H1 (cell line): ENCODE results near the gene NFKBIZ. TPM values are rescaled to one million over a fixed set of nuclear protein-coding genes. Genes with fewer than 3 reads are reported as not detected.

Experiments
- CTCF ChIA-PET: fragments of 300-600 bp; sonication (Branson Sonifier 250); formaldehyde crosslinking; loops from one replicate; lab custom pipeline; 2021; ENCODE audit not compliant: partially characterized antibody; lab: Charles Lee
- POLR2A ChIA-PET: fragments of 300-600 bp; sonication (Branson Sonifier 250); formaldehyde crosslinking; loops from one replicate; lab custom pipeline; 2021; ENCODE audit warnings: inconsistent platforms; ENCODE audit not compliant: partially characterized antibody; lab: Charles Lee
- DNase-seq, 2 experiments: peaks; one replicate each; pipeline versions ENCODE4 v3.0.0 to v3.0.0-alpha.2; 2010 to 2022; ENCODE audit warnings: low spot score in 2 of 2, low read depth in 1 of 2, mixed read lengths in 1 of 2
- FAIRE-seq: peaks from 2 replicates; lab custom pipeline; 2011; peaks lifted over from hg19 to GRCh38; lab: Jason Lieb, UNC
- H2AFZ ChIP-seq: 2 replicates; pipeline ENCODE4 v1.8.1; 2012; ENCODE audit warnings: low read length, inconsistent platforms
- H2AK5ac ChIP-seq: 2 replicates; pipeline ENCODE4 v1.6.1; 2013; ENCODE audit warnings: low read depth, low read length
- H2BK120ac ChIP-seq: replicated peaks from 2 replicates; pipeline ENCODE3; 2013; ENCODE audit warnings: low read depth, low read length, inconsistent platforms
- H2BK12ac ChIP-seq: 2 replicates; pipeline ENCODE4 v1.6.1; 2013; ENCODE audit warnings: low read depth, low read length
- H2BK15ac ChIP-seq: 2 replicates; pipeline ENCODE4 v1.6.1; 2013; ENCODE audit warnings: low read length
- H2BK20ac ChIP-seq: 2 replicates; pipeline ENCODE4 v1.6.1; 2013; ENCODE audit warnings: low read length
- H2BK5ac ChIP-seq: 2 replicates; pipeline ENCODE4 v1.6.1; 2013; ENCODE audit warnings: low read depth, low read length
- H3K14ac ChIP-seq: 2 replicates; pipeline ENCODE4 v1.6.1; 2013; ENCODE audit warnings: inconsistent platforms; ENCODE audit not compliant: insufficient read length
- H3K18ac ChIP-seq: 2 replicates; pipeline ENCODE4 v1.6.1; 2013; ENCODE audit warnings: low read length; ENCODE audit errors: extremely low read depth
- H3K23ac ChIP-seq: 2 replicates; pipeline ENCODE4 v1.6.1; 2013; ENCODE audit warnings: inconsistent platforms; ENCODE audit not compliant: insufficient read length
- H3K23me2 ChIP-seq: 2 replicates; pipeline ENCODE4 v1.6.1; 2013; ENCODE audit warnings: low read depth, low read length
- H3K27ac ChIP-seq: 2 replicates; pipeline ENCODE4 v1.6.1; 2011; ENCODE audit warnings: low read depth, low read length, inconsistent platforms
- H3K27me3 ChIP-seq, 4 experiments: replicated peaks in 1 of 4; 1 replicate in 1 of 4; 2 replicates in 3 of 4; pipeline versions ENCODE4 v1.6.1 to v1.8.1; 2011 to 2013; ENCODE audit warnings: low read length in 3 of 4, mild to moderate bottlenecking in 3 of 4, inconsistent platforms in 2 of 4, mixed read lengths in 2 of 4, moderate library complexity in 1 of 4; ENCODE audit not compliant: control insufficient read depth in 3 of 4, insufficient read depth in 3 of 4; ENCODE audit errors: extremely low read depth in 1 of 4
- H3K36me3 ChIP-seq, 4 experiments: 2 replicates each; pipeline versions ENCODE4 v1.6.1 to v1.8.1; 2011 to 2013; ENCODE audit warnings: mild to moderate bottlenecking in 4 of 4, low read length in 3 of 4, moderate library complexity in 2 of 4, control low read depth in 1 of 4, inconsistent platforms in 1 of 4; ENCODE audit not compliant: insufficient read depth in 4 of 4, control insufficient read depth in 2 of 4
- H3K4ac ChIP-seq: replicated peaks from 2 replicates; pipeline ENCODE3; 2013; ENCODE audit warnings: low read length, low read depth, mixed read lengths, inconsistent platforms; ENCODE audit not compliant: insufficient read length
- H3K4me1 ChIP-seq, 4 experiments: replicated peaks in 1 of 4; 1 replicate in 1 of 4; 2 replicates in 3 of 4; pipeline versions ENCODE4 v1.6.1 to v1.8.1; 2011 to 2013; ENCODE audit warnings: low read length in 3 of 4, inconsistent platforms in 2 of 4, mixed read lengths in 1 of 4; ENCODE audit not compliant: insufficient read depth in 4 of 4, control insufficient read depth in 3 of 4
- H3K4me2 ChIP-seq, 2 experiments: 2 replicates each; pipeline versions ENCODE4 v1.6.1 to v1.8.1; 2011 to 2013; ENCODE audit warnings: low read depth in 2 of 2, low read length in 2 of 2, control low read depth in 1 of 2, inconsistent platforms in 1 of 2, mild to moderate bottlenecking in 1 of 2; ENCODE audit not compliant: insufficient read depth in 1 of 2
- H3K4me3 ChIP-seq, 4 experiments: fragments of 200-600, 300-600 bp in 1 of 4; sonication (generic), shearing (Covaris generic), sonication (Bioruptor Twin) in 1 of 4; 2 replicates each; pipeline versions ENCODE4 v1.5.1 to v1.8.1; 2011 to 2016; ENCODE audit warnings: low read length in 4 of 4, low read depth in 3 of 4, control low read depth in 2 of 4, inconsistent platforms in 2 of 4, mild to moderate bottlenecking in 2 of 4, mixed read lengths in 1 of 4, moderate library complexity in 1 of 4; ENCODE audit not compliant: insufficient read depth in 2 of 4; ENCODE audit errors: extremely low read depth in 1 of 4
- H3K56ac ChIP-seq: replicated peaks from 2 replicates; pipeline ENCODE3; 2013; ENCODE audit warnings: low read depth, mild to moderate bottlenecking, mixed read lengths, low read length, inconsistent platforms; ENCODE audit not compliant: insufficient read length
- H3K79me1 ChIP-seq: 2 replicates; pipeline ENCODE4 v1.6.1; 2013; ENCODE audit warnings: low read depth, low read length, control low read depth
- H3K79me2 ChIP-seq, 2 experiments: 2 replicates each; pipeline versions ENCODE4 v1.6.1 to v1.8.1; 2012 to 2013; ENCODE audit warnings: low read length in 2 of 2, mild to moderate bottlenecking in 2 of 2, inconsistent platforms in 1 of 2; ENCODE audit not compliant: insufficient read depth in 2 of 2, control insufficient read depth in 1 of 2
- H3K9ac ChIP-seq, 4 experiments: replicated peaks in 1 of 4; 1 replicate in 1 of 4; 2 replicates in 3 of 4; pipeline versions ENCODE4 v1.6.1 to v1.8.1; 2011 to 2013; ENCODE audit warnings: low read depth in 3 of 4, low read length in 3 of 4, control low read depth in 2 of 4, mild to moderate bottlenecking in 2 of 4, moderate library complexity in 2 of 4, inconsistent platforms in 1 of 4; ENCODE audit errors: extremely low read depth in 1 of 4
- H3K9me3 ChIP-seq, 2 experiments: 2 replicates each; pipeline versions ENCODE4 v1.6.1 to v1.8.1; 2012 to 2013; ENCODE audit warnings: mild to moderate bottlenecking in 2 of 2, moderate library complexity in 2 of 2, control low read depth in 1 of 2, inconsistent platforms in 1 of 2, low read depth in 1 of 2, low read length in 1 of 2, mixed read lengths in 1 of 2; ENCODE audit not compliant: insufficient read depth in 2 of 2
- H4K20me1 ChIP-seq, 2 experiments: replicated peaks in 1 of 2; 2 replicates each; pipeline versions ENCODE3 to v1.8.1; 2011 to 2013; ENCODE audit warnings: inconsistent platforms in 2 of 2, low read length in 2 of 2, mild to moderate bottlenecking in 1 of 2; ENCODE audit not compliant: insufficient read depth in 2 of 2, control insufficient read depth in 1 of 2
- H4K5ac ChIP-seq: 2 replicates; pipeline ENCODE4 v1.6.1; 2013; ENCODE audit warnings: low read length, low read depth, mixed read lengths, inconsistent platforms; ENCODE audit not compliant: insufficient read length
- H4K8ac ChIP-seq: 2 replicates; pipeline ENCODE4 v1.8.0; 2013; ENCODE audit warnings: mild to moderate bottlenecking, moderate library complexity, low read length, inconsistent platforms; ENCODE audit not compliant: insufficient read depth; ENCODE audit errors: extremely low read depth
- H4K91ac ChIP-seq: replicated peaks from 2 replicates; pipeline ENCODE3; 2013; ENCODE audit warnings: low read length, mixed read lengths, inconsistent platforms; ENCODE audit not compliant: insufficient read length
- ASH2L ChIP-seq: fragments of 200-600, 300-600 bp; sonication (generic); IDR thresholded peaks from one replicate; pipeline ENCODE4 v1.7.1; 2017; ENCODE audit warnings: low read length
- ATF2 ChIP-seq: IDR thresholded peaks from 2 replicates; pipeline ENCODE4 v1.6.1; 2012; ENCODE audit warnings: low read length, inconsistent platforms
- CBX5 ChIP-seq: fragments of 300-800, 300-1000 bp; sonication (generic); IDR thresholded peaks from 2 replicates; pipeline ENCODE4 v1.7.1; 2016; ENCODE audit warnings: antibody characterized with exemption, low read length, low read depth
- CHD1 ChIP-seq: IDR thresholded peaks from 2 replicates; pipeline ENCODE4 v1.6.1; 2012; ENCODE audit warnings: low read depth, low read length, improper control_type of control experiment
- CHD2 ChIP-seq: IDR thresholded peaks from 2 replicates; pipeline ENCODE4 v1.6.1; 2012; ENCODE audit warnings: low read length, improper control_type of control experiment
- EP300 ChIP-seq, 2 experiments: IDR thresholded peaks; 1 replicate in 1 of 2; 2 replicates in 1 of 2; pipeline ENCODE4 v1.6.1; 2011 to 2012; ENCODE audit warnings: low read depth in 2 of 2, low read length in 2 of 2, mild to moderate bottlenecking in 2 of 2, borderline replicate concordance in 1 of 2, inconsistent platforms in 1 of 2, moderate library complexity in 1 of 2
- KDM4A ChIP-seq: IDR thresholded peaks from one replicate; pipeline ENCODE4 v1.7.1; 2012; ENCODE audit warnings: low read depth, mild to moderate bottlenecking, moderate library complexity, low read length, inconsistent platforms; ENCODE audit not compliant: severe bottlenecking
- KDM5A ChIP-seq: fragments of 200-600 bp; IDR thresholded peaks from 2 replicates; pipeline ENCODE4 v1.7.1; 2012; ENCODE audit warnings: mild to moderate bottlenecking, low read length, inconsistent platforms, mixed read lengths
- NANOG ChIP-seq: IDR thresholded peaks from 2 replicates; pipeline ENCODE4 v1.6.1; 2011; ENCODE audit warnings: low read length, low read depth, mild to moderate bottlenecking, inconsistent platforms; ENCODE audit not compliant: insufficient read depth, poor library complexity, severe bottlenecking
- RAD21 ChIP-seq, 2 experiments: IDR thresholded peaks in 1 of 2; conservative IDR thresholded peaks in 1 of 2; 2 replicates each; pipeline ENCODE4 v1.6.1; 2011; ENCODE audit warnings: low read depth in 2 of 2, low read length in 2 of 2, improper control_type of control experiment in 1 of 2, inconsistent platforms in 1 of 2, mild to moderate bottlenecking in 1 of 2, moderate library complexity in 1 of 2
- SP2 ChIP-seq: IDR thresholded peaks from 2 replicates; pipeline ENCODE4 v1.6.1; 2012; ENCODE audit warnings: mild to moderate bottlenecking, low read length, inconsistent platforms
- WGBS, 2 experiments: shearing (Covaris generic) in 1 of 2; methylation state at CpG; one replicate each; pipeline versions ENCODE4 v1.1.6 to v1.1.7; 2013 to 2015; ENCODE audit warnings: low lambda C conversion rate in 2 of 2, mixed read lengths in 2 of 2, inconsistent platforms in 1 of 2, low coverage in 1 of 2, missing lambda C conversion rate in 1 of 2; ENCODE audit not compliant: insufficient replicate concordance in 2 of 2, insufficient coverage in 1 of 2, insufficient read length in 1 of 2; ENCODE audit errors: extremely low coverage in 1 of 2, missing lambda C conversion rate in 1 of 2; 5-methylcytosine and 5-hydroxymethylcytosine counted together
- polyA plus RNA-seq, 7 experiments: library from polyadenylated mRNA; depleted of rRNA in 3 of 7; stranded (reverse) in 5 of 7; unstranded in 2 of 7; fragments of >200 nt in 5 of 7; fragments of 200-250 nt in 2 of 7; gene quantifications; 1 replicate in 5 of 7; 2 replicates in 1 of 7; 4 replicates in 1 of 7; pipeline versions ENCODE4 v1.2.1 to v1.2.3, GENCODE V29; 2011 to 2013; ENCODE audit warnings: missing spikeins in 2 of 7, mixed read lengths in 2 of 7
- total RNA-seq: library from RNA; stranded (reverse); fragmentation: NEBNext Ultra II Directional; extraction: Animal tissue kit (Norgen Biotek cat#: 25700); gene quantifications from 2 replicates; pipeline ENCODE4 v1.2.1, GENCODE V29; 2021

Gene NFKBIZ
- total and polyA plus RNA-seq, 2 of the 8 experiments (the other 6 are each of a cell fraction or from before 2014, with no cell fraction given): 7.2 to 24.5 TPM

DNA sequence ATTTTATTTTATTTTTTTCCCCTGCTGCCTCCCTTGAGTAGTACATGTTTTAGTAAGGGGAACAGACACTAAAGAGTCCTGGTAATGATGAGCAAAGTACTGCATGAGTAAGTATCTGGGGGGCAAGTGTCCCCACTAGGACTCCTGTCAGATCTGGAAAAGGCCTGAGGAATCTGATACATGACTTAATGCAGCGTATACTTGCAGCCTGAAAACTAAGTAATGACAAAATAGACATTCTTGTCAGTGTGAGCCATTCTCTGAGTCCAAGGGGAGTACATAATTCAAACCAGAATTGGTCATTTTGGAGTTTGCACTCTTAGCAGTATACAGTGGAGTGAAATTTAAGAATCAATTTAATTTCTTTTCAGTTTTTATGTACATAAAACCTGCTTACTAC lies 42.8 kb upstream of the NFKBIZ start:
- CTCF ChIA-PET: interaction anchor here (1.0 to 8.8 kb wide), 3 partner anchors 12 to 420 kb away, joined by 3 to 174 read pairs (median 12); no protein-coding TSS in a partner anchor
- H3K4ac ChIP-seq: no peak overlapping the region
- FAIRE-seq: no peak
- TF ChIP-seq CHD2 (no peak), RAD21 (IDR thresholded peaks at IDR 0.05 in 1 of 2, conservative IDR thresholded peaks at IDR 0.05 in 1 of 2; ENCODE audit: low read depth in 2 of 2, low read length in 2 of 2) (no peak), EP300 (IDR thresholded peaks at IDR 0.05; ENCODE audit: borderline replicate concordance in 1 of 2, low read depth in 2 of 2, low read length in 2 of 2) (no peak), CHD1 (no peak), ATF2 (no peak), KDM5A (no peak), CBX5 (no peak), KDM4A (no peak), SP2 (no peak), ASH2L (no peak), NANOG (no peak)

More for the DNA sequence above, 42.8 kb upstream of the NFKBIZ start:
- Histone ChIP-seq H3K27ac (no peak overlapping the region), H4K8ac (no peak overlapping the region), H2BK5ac (no peak overlapping the region), H3K79me1 (no peaks in the 10 kb centered on the region; the same call in 1 of the 2 replicates), H2BK20ac (no peak overlapping the region), H3K14ac (no peak overlapping the region), H3K4me2 (no peak overlapping the region), H4K5ac (no peak overlapping the region), H2BK12ac (no peak overlapping the region), H4K91ac (no peak overlapping the region), H3K4me3 (no peak overlapping the region), H2AK5ac (no peak overlapping the region), H3K36me3 (peaks cover 0 to 10% (median 2%) of the 10 kb centered on the region in 4 experiments; a peak in 3 of 8 replicates), H3K23me2 (no peaks in the 10 kb centered on the region), H4K20me1 (no peaks in the 10 kb centered on the region), H3K23ac (no peak overlapping the region), H3K9me3 (no peaks in the 10 kb centered on the region), H3K18ac (no peak overlapping the region), H2BK15ac (no peak overlapping the region), H2BK120ac (no peak overlapping the region), H3K27me3 (no peaks in the 10 kb centered on the region), H3K56ac (no peak overlapping the region), H3K9ac (no peak overlapping the region), H2AFZ (no peak overlapping the region), H3K4me1 (no peaks in the 10 kb centered on the region), H3K79me2 (no peaks in the 10 kb centered on the region)
- DNase-seq: no peak
- 90% methylated on average over 1 of the region's 1 CpG; no CpG with 5 or more reads in 1 of the 2 experiments for WGBS, 2 experiments
- POLR2A ChIA-PET: interaction anchor here (3.4 kb wide), 1 partner anchor 43 kb away, joined by 9 read pairs; the partner anchor contains the start of gene NFKBIZ
